Astrocyte (in vitro differentiated cells and primary cell): ENCODE data around the gene GPR12. TPM values are rescaled to one million over a fixed set of nuclear protein-coding genes. Genes with fewer than 3 reads are reported as not detected.

Experiments
- DNase-seq: peaks from one replicate; pipeline ENCODE4 v3.0.0-alpha.2; 2010; ENCODE audit warnings: low read depth
- FAIRE-seq: peaks from 2 replicates; lab custom pipeline; 2011; peaks lifted over from hg19 to GRCh38; lab: Jason Lieb, UNC
- H2AFZ ChIP-seq: 2 replicates; pipeline ENCODE4 v1.6.0; 2012; ENCODE audit warnings: low read depth, low read length, inconsistent platforms
- H3K27ac ChIP-seq: 2 replicates; pipeline ENCODE4 v1.5.1; 2011; ENCODE audit warnings: low read depth, low read length, inconsistent platforms
- H3K27me3 ChIP-seq: 2 replicates; pipeline ENCODE4 v1.6.0; 2011; ENCODE audit warnings: low read length, inconsistent platforms; ENCODE audit not compliant: insufficient read depth
- H3K36me3 ChIP-seq: 2 replicates; pipeline ENCODE4 v1.5.1; 2011; ENCODE audit warnings: low read length, inconsistent platforms; ENCODE audit not compliant: insufficient read depth
- H3K4me1 ChIP-seq: 2 replicates; pipeline ENCODE4 v1.5.1; 2011; ENCODE audit warnings: low read length, inconsistent platforms; ENCODE audit not compliant: insufficient read depth
- H3K4me2 ChIP-seq: 2 replicates; pipeline ENCODE4 v1.6.0; 2012; ENCODE audit warnings: low read length, inconsistent platforms
- H3K4me3 ChIP-seq: 2 replicates; pipeline ENCODE4 v1.5.1; 2011; ENCODE audit warnings: low read depth, mild to moderate bottlenecking, low read length, inconsistent platforms; ENCODE audit not compliant: insufficient read depth
- H3K79me2 ChIP-seq: 2 replicates; pipeline ENCODE4 v1.6.0; 2012; ENCODE audit warnings: mild to moderate bottlenecking, low read length, inconsistent platforms; ENCODE audit not compliant: insufficient read depth
- H3K9ac ChIP-seq: 2 replicates; pipeline ENCODE4 v1.6.0; 2012; ENCODE audit warnings: mild to moderate bottlenecking, low read length, inconsistent platforms
- H3K9me3 ChIP-seq: 2 replicates; pipeline ENCODE4 v1.5.1; 2012; ENCODE audit warnings: low read depth, mild to moderate bottlenecking, low read length, inconsistent platforms; ENCODE audit not compliant: insufficient read depth
- H4K20me1 ChIP-seq: 2 replicates; pipeline ENCODE4 v1.6.0; 2012; ENCODE audit warnings: low read length, inconsistent platforms; ENCODE audit not compliant: insufficient read depth
- H3K27ac Mint-ChIP-seq: one replicate; pipeline ENCODE4 v1.8.0; 2021; ENCODE audit warnings: mild to moderate bottlenecking, mixed read lengths; ENCODE audit not compliant: unreplicated experiment
- H3K27me3 Mint-ChIP-seq: one replicate; pipeline ENCODE4 v1.8.0; 2021; ENCODE audit warnings: low read depth, mixed read lengths; ENCODE audit not compliant: unreplicated experiment
- H3K36me3 Mint-ChIP-seq: one replicate; pipeline ENCODE4 v1.8.0; 2021; ENCODE audit warnings: low read depth, mixed read lengths; ENCODE audit not compliant: unreplicated experiment
- H3K4me1 Mint-ChIP-seq: one replicate; pipeline ENCODE4 v1.8.0; 2021; ENCODE audit warnings: low read depth, mixed read lengths; ENCODE audit not compliant: unreplicated experiment
- H3K4me3 Mint-ChIP-seq: one replicate; pipeline ENCODE4 v1.8.0; 2021; ENCODE audit warnings: mild to moderate bottlenecking, moderate library complexity, mixed read lengths; ENCODE audit not compliant: unreplicated experiment
- H3K9me3 Mint-ChIP-seq: one replicate; pipeline ENCODE4 v1.8.0; 2021; ENCODE audit warnings: mild to moderate bottlenecking, mixed read lengths; ENCODE audit not compliant: unreplicated experiment
- CTCF ChIP-seq: IDR thresholded peaks from 2 replicates; pipeline ENCODE4 v1.5.1; 2011; ENCODE audit warnings: low read depth, mild to moderate bottlenecking, inconsistent platforms, low read length, moderate library complexity; ENCODE audit not compliant: insufficient read depth
- EZH2 ChIP-seq: IDR thresholded peaks from 2 replicates; pipeline ENCODE4 v1.6.1; 2012; ENCODE audit warnings: mild to moderate bottlenecking, low read length, inconsistent platforms; ENCODE audit not compliant: insufficient read depth
- total RNA-seq: library from RNA; stranded (reverse); gene quantifications from 2 replicates; pipeline ENCODE4 v1.2.1, GENCODE V29; 2021

The GPR12 gene
- total RNA-seq, 1 donor from 2014 or later = not detected

GRCh38 chr13:26719356-26719945 is 41.1 kb downstream of the GPR12 start:
- no peak for DNase-seq
- Histone ChIP-seq H3K4me3 (no peak overlapping the region), H3K79me2 (no peaks in the 10 kb centered on the region), H3K4me2 (no peak overlapping the region), H3K4me1 (no peaks in the 10 kb centered on the region), H3K27me3 (no peaks in the 10 kb centered on the region), H4K20me1 (no peaks in the 10 kb centered on the region), H2AFZ (no peak overlapping the region), H3K27ac (no peak overlapping the region), H3K36me3 (no peaks in the 10 kb centered on the region), H3K9ac (no peak overlapping the region), H3K9me3 (peaks cover 3% of the 10 kb centered on the region)
- peak; percentile 8 for TF ChIP-seq CTCF
- TF ChIP-seq EZH2 = no peak
- H3K4me3 Mint-ChIP-seq = no peak overlapping the region
- peaks cover 6% of the 10 kb centered on the region for H3K27me3 Mint-ChIP-seq
- no peaks in the 10 kb centered on the region for H3K4me1 Mint-ChIP-seq
- H3K9me3 Mint-ChIP-seq = no peaks in the 10 kb centered on the region
- no peak for FAIRE-seq
- no peak overlapping the region for H3K27ac Mint-ChIP-seq
- H3K36me3 Mint-ChIP-seq = no peaks in the 10 kb centered on the region

- Mint-ChIP-seq H3K9me3 (no peaks in the 10 kb centered on the region), H3K27me3 (peaks cover 6% of the 10 kb centered on the region), H3K36me3 (no peaks in the 10 kb centered on the region), H3K4me3 (no peak overlapping the region), H3K27ac (no peak overlapping the region), H3K4me1 (no peaks in the 10 kb centered on the region)
- H3K4me1 ChIP-seq = no peaks in the 10 kb centered on the region
- H3K9ac ChIP-seq = no peak overlapping the region
- no peak overlapping the region for H2AFZ ChIP-seq
- DNase-seq (no peak), FAIRE-seq (no peak)
- TF ChIP-seq EZH2 = no peak
- TF ChIP-seq CTCF = no peak
- H3K27me3 ChIP-seq = no peaks in the 10 kb centered on the region
- H4K20me1 ChIP-seq = no peaks in the 10 kb centered on the region
- H3K4me2 ChIP-seq = no peak overlapping the region
- no peaks in the 10 kb centered on the region for H3K79me2 ChIP-seq
- H3K9me3 ChIP-seq = peaks cover 3% of the 10 kb centered on the region
- H3K36me3 ChIP-seq = no peaks in the 10 kb centered on the region
- no peak overlapping the region for H3K27ac ChIP-seq
- H3K4me3 ChIP-seq = no peak overlapping the region
These were observed 41.7 kb downstream of the GPR12 start for GRCh38 chr13:26718872-26719271.

GRCh38 chr13:26718146-26718545 is 42.4 kb downstream of the GPR12 start:
- Histone ChIP-seq H3K27ac (no peak overlapping the region), H3K4me2 (no peak overlapping the region), H3K4me1 (no peaks in the 10 kb centered on the region), H3K27me3 (no peaks in the 10 kb centered on the region), H3K79me2 (no peaks in the 10 kb centered on the region), H2AFZ (no peak overlapping the region), H3K36me3 (no peaks in the 10 kb centered on the region), H3K4me3 (no peak overlapping the region), H3K9me3 (peaks cover 3% of the 10 kb centered on the region), H4K20me1 (no peaks in the 10 kb centered on the region), H3K9ac (no peak overlapping the region)
- no peak overlapping the region for H3K4me3 Mint-ChIP-seq
- TF ChIP-seq EZH2 = no peak
- no peak for TF ChIP-seq CTCF
- no peaks in the 10 kb centered on the region for H3K4me1 Mint-ChIP-seq
- H3K36me3 Mint-ChIP-seq = no peaks in the 10 kb centered on the region
- peaks cover 6% of the 10 kb centered on the region for H3K27me3 Mint-ChIP-seq
- no peaks in the 10 kb centered on the region for H3K9me3 Mint-ChIP-seq
- no peak for FAIRE-seq
- no peak overlapping the region for H3K27ac Mint-ChIP-seq
- DNase-seq = no peak
